HG02973 (cell line): Measurements from ENCODE around the gene FHAD1.
"Not testable (repeated sequence)": the region's sequence is repeated elsewhere in the genome, so short reads cannot be mapped to it uniquely, and the experiment has no call there.

Source experiments
- ATAC-seq: cut with Tn5 transposase; IDR thresholded peaks from one replicate; pipeline ENCODE4 v1.9.1; 2021; ENCODE audit warnings: moderate library complexity; ENCODE audit not compliant: unreplicated experiment

Gene FHAD1

GRCh38 chr1:15362096-15362736, 115.2 kb downstream of the FHAD1 start:
- ATAC-seq: no peak

DNA sequence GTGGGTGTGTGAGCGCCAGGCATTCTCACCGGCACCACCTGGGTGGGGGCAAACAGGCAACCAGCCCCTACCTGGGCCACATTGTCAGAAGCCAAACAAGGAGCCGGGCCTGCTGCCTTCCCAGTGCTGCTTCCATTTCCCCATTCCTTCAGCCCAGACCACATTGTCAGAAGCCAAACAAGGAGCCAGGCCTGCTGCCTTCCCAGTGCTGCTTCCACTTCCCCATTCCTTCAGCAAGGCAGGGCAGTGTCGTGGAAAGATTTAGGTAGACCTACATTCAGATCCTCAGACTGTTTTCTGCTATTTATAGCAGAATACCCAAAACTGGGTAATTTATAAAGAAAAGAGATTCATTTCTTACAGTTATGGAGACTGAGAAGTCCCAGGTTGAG, 115.7 kb downstream of the FHAD1 start:
- ATAC-seq: no peak

DNA sequence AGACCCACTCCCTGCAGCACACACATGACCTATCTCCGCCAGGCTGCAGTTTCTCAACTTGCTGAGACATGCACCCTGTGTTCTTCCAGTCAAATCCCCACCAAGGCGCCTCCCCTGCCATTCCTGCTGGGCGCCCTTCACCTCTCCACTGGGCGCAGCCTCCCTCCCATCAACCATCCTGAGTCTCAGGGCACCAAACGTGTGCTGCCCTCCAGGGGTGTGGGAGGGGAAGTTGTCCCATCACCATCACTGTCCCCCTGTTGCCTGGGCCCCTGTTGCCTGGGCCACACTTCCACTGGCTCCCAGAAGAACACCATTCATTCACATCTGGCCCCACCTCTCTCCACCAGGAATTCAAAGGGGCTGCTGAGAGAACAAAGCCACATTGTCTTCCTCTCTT, 117.7 kb downstream of the FHAD1 start:
- ATAC-seq: no peak

DNA sequence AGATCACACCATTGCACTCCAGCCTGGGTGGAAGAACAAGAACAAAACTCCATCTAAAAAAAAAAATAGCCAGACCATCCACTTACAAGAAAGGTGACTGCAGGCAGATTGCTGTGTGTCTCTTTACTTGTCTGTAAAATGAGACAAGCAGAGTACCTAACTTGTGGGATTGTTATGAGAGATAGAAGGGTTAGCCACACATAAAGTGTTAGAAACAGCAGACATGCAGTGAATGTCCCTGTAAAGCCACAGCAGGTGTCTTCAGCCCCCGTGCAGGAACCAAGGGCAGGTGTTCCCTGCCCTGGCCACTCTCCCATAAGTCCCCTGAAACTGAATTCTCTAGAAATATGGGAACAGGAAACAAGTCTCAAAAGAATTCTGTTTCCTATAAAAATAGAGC, 121.9 kb downstream of the FHAD1 start:
- ATAC-seq: no peak

DNA sequence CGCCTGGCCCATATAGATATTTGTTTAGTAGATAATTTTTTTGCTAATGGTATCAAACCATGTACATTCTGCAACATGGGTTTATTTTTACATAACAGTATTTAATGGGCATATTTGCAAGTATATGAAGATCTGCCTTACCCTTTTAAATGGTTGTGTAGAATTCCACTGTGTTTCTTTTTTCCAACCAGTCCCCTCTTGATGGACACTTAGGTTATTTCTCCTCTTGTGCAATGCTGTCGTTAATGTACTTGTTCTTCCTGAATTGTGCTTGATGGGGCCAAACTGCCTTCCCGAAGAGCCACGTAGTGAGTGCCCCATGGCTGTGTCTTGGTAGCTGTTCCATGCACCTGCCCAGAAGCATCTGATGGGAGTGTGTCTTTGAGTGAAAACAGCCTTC, 123.2 kb downstream of the FHAD1 start:
- no peak for ATAC-seq

GRCh38 chr1:15370781-15371520, 123.9 kb downstream of the FHAD1 start:
- ATAC-seq: no peak

GRCh38 chr1:15371610-15372545, 124.9 kb downstream of the FHAD1 start:
- no peak for ATAC-seq

GRCh38 chr1:15378729-15379128, 131.7 kb downstream of the FHAD1 start:
- no peak for ATAC-seq

GRCh38 chr1:15379151-15379550, 132.1 kb downstream of the FHAD1 start:
- ATAC-seq: not testable (repeated sequence)

DNA sequence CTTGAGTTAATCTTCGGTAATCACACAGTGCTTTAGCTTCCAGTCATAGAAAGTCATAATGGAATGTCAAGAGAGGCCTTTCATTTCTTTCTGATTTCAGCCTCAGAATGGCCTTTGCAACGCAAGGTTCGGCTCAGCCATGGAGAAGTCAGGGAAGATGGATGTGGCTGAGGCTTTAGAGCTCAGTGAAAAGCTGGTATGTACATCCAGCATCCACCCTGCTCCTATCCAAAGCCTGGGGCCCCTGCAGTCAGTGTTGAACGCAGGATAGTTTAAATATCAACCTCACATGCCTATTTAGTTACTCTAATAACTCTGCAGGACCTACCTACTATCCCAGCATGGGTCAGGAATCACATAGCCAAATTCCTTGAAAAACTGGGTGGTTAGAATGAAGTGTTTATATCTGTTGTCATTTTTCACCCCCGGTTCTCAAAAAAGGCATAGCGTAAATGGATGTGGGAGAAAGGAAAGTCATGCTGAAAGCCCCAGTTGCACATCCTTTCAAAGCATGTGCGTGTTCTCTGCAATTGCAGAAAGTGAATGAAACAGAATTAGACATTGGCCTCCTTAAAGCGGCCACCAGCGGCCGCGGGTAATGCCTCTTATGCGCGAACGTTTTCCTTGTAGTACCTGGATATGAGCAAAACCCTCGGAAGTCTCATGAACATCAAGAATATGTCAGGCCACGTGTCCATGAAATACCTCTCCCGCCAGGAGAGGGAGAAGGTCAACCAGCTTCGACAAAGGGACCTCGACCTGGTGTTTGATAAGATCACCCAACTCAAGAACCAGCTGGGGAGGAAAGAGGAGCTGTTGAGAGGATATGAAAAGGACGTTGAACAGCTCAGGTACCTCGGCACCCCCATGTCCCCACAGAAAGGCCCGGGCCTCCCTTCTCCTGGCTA, 133.8 kb downstream of the FHAD1 start:
- no peak for ATAC-seq

DNA sequence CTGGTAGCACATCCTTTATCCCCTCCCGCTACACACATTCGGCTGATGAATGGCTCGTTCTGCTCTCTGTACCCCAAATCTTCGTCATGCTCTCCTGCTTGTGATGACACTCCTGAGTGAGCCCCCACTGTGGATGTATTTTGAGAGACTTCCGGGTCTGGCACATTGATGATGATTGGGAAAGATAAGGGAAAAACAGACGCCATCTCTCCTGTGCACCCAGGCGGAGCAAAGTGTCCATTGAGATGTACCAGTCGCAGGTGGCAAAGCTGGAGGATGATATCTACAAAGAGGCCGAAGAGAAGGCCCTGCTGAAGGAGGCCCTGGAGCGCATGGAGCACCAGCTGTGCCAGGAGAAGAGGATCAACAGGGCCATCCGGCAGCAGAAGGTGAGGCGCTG, 134.8 kb downstream of the FHAD1 start:
- no peak for ATAC-seq

- no peak for ATAC-seq
Observed at GRCh38 chr1:15382601-15383518, 135.8 kb downstream of the FHAD1 start.

DNA sequence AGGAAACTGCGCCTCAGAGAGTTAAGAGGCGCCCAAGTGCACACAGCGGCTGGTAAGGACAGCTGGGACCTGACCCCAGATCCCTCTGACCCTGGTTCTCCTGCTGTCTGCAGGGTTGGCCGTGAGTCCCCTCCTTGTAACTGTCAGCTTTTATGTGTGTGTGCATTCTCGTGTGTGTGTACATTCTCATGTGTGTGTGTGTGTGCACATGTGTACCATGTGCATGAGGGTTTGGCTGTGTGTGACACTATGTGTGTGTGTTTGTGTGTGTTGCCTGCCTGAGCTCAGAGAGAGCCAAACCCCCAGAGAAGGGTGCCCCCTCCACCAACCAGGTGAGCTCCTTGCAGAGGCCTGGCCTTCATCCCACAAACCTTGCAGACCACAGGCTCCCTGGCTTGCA, 136.8 kb downstream of the FHAD1 start:
- no peak for ATAC-seq

- no peak for ATAC-seq
Observed at GRCh38 chr1:15384301-15384901, 137.4 kb downstream of the FHAD1 start.

GRCh38 chr1:15385420-15385819, 138.4 kb downstream of the FHAD1 start:
- no peak for ATAC-seq

GRCh38 chr1:15386164-15386749, 139.2 kb downstream of the FHAD1 start:
- no peak for ATAC-seq

DNA sequence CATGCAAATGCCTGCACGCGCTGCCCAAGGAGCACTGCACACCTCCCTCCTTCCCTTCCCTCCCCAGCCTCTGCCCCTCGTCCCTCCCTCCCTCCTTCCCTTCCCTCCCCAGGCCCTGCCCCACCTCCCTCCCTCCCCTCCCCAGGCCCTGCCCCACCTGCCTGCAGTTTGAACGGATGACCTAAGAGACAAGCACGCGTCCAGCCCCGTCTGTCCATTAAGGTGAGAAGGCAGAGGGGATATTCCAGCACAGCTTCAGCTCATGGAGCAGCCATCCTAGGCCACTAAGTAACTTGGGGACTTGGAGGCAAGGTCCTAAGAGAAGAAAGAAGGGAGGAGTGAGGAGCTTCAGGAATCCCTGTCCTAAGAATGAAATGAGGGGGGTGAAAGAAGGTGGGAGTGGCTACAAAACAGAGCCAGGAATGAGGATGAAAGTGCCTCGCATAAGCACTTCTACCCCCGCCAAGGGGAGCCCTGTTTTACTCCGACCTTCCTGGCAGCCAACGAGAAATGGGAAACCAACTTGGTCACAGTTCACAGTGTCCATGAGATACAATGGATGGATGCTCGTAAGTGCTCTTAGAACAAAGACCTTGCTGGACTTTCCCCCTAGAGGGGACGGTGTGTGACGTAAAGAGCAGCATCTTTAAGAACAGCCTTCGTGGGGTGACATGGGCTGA, 141.3 kb downstream of the FHAD1 start:
- no peak for ATAC-seq

DNA sequence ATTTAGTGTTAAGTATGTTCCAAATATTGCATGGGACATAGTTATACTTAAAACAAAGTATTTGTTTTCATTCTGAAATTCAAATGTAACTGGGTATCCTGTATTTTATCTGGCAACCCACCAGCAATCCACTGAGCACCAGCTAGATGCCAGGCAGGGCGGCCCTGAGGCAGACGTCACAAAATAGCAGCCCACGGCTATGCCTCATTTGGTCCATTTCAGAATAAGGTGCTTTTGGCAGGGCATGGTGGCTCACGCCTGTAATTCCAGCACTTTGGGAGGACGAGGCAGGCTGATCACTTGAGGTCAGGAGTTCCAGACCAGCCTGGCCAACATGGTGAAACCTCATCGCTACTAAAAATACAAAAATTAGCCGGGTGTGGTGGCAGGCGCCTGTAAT, 142.8 kb downstream of the FHAD1 start:
- ATAC-seq: not testable (repeated sequence)
